Stimulated activated CD8-positive, alpha-beta memory T cell treated with anti-CD3 and anti-CD28 coated beads, Interleukin-4, amount 100 ng/mL, for 24 hours (primary cell): Measurements from ENCODE around the gene KIF7.
"Not testable (repeated sequence)": the region's sequence is repeated elsewhere in the genome, so short reads cannot be mapped to it uniquely, and the experiment has no call there.

Source experiments
- DNase-seq: peaks from one replicate; pipeline ENCODE4 v3.0.0-alpha.2; 2020; ENCODE audit warnings: low read depth

KIF7 gene

DNA sequence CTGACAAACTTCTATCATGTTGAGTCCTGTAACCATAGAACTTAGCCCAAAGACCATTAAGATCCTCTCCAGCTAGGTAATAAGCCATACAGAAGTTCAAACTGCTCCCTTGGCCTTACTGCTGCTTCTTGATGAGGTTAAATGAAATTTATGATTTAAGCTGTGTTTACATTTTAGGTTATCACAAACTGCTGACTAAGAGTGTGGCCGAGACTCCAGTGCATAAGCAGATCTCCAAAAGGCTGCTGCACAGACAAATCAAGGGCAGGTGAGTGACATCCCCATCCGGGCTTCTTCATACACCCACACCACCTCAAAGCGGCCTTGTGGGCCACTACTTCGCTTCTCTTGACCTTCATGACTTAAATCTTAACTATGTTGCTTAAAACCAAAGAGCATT is 39.0 kb downstream of the KIF7 start:
- DNase-seq, result no peak

- DNase-seq, result no peak
Measured at GRCh38 chr15:89615135-89615534, 40.1 kb downstream of the KIF7 start.

GRCh38 chr15:89614164-89614563 is 41.1 kb downstream of the KIF7 start:
- no peak for DNase-seq

DNA sequence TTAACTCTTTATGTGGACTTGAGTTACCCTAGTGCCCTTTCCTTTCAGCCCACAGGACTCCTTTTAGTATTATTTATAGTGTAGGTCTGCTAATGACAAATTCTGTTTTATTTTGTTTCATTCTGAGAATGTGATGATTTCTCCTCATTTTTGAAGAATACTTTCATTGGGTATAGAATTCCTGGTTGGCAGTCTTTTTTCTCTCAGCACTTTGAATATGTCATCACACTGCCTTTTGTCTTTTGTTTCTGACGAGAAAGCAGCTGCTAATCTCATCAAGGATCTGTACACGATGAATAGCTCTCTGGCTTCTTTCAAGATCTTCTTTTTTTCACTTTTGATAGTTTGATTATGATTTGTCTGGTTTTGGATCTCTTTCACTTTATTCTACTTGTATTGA is 42.2 kb downstream of the KIF7 start:
- DNase-seq, result no peak

GRCh38 chr15:89611317-89611716 is 44.0 kb downstream of the KIF7 start:
- DNase-seq, result no peak

DNA sequence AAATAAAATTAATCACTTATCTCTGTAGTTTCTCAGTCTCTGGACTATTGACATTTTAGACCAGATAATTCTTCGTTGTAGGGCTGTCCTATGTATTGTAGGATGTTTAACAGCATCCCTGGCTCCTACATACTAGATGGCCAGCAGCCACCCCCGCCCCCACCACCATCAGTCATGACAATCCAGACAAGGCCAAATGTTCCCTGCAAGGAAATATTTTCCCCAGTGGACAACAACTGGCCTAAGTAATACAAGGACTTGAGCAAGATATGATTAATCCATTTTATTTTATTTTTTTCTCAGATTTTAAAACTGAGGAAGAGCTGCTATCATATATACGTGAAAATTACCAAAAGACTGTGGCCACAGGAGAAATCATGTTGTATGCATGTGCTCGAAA is 56.2 kb downstream of the KIF7 start:
- no peak for DNase-seq

DNA sequence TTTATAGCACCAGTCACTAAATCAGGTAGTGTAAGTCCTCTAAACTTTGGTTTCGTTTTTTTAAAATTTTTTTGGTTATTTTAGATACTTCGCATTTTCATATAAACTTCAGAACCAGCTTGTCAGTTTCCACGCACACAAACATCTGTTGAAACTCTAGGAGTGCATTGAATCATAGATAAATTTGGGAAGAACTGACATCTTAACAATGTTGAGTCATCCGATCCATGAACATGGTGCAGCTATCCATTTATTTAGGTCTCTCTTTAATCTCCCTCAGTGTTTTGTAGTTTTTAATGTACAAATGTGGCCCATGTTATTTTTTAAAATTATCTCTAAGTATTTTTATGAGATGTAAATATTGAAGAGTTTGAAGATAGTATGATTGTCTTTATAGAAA is 62.2 kb downstream of the KIF7 start:
- DNase-seq, result no peak

- no peak for DNase-seq
Measured at GRCh38 chr15:89591834-89592233, 63.4 kb downstream of the KIF7 start.

GRCh38 chr15:89587955-89588354 is 67.3 kb downstream of the KIF7 start:
- DNase-seq, result no peak

DNA sequence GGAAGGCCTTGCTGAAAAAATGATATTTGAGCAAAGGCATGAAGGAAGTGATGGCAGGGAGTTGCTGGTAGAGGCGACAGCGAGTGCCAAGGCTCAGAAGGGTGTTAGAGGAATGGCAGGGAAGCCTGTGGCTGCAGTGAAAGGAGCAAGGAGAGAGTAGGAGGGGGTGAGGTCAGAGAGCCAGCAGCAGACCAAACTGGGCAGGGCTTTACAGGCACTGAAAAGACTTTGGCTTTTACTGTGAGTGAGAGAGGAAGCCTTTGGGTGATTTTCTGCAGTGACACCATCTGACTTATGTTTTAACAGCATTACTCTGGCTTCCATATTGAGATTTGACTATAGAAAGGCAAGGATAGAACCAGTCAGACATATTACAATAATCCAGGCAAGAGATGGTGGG is 68.6 kb downstream of the KIF7 start:
- no peak for DNase-seq

- not testable (repeated sequence) for DNase-seq
Measured at GRCh38 chr15:89580747-89581146, 74.5 kb downstream of the KIF7 start.

DNA sequence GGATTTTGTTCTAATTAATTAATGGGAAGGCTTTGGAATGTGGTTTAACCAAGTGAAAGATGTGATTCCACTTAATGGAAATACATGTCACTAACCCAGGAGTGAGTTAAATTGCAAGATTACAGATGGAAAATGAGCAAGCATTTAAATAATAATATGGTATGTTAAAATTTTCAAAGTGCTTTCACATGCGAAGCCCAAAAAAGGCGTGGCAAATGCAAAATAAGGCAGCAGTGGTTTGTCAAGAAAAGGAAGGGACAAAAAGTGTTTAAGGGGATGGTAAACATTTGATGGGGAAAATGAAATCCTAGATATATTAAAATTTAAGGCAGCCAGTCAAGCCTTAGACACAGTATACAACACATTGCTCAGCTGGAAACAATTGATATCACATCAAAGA is 77.1 kb downstream of the KIF7 start:
- DNase-seq, result no peak
